ENCODE results near the gene ERBB4. TPM values are rescaled to one million over a fixed set of nuclear protein-coding genes. Genes with fewer than 3 reads are reported as not detected.

The ERBB4 gene
- total RNA-seq, 1 experiment from 2014 or later = 2.9 TPM

DNA sequence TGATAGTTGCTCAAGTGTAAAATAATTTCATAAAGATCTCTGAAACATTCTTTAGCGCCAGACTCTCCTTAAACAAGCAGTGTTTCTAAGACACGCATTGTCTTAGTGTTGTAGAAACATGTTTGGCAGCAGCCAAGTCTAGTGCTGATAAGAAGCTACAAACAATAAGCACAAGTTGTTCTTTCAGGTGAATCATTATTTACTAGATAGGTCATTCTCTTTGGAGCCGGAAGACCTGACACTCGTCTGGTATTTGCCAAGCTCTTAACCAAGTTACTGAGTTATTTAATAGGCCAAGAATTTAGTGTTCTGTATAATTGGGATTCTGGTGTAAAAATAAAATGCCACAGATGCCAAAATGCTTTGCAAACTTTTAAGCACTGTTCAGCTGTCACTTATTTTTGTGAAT lies 1130.1 kb downstream of the ERBB4 start:
- CTCF ChIA-PET = interaction anchor here (0.5 to 1.5 kb wide), 4 partner anchors 10 to 97 kb away, joined by 3 to 7 read pairs (median 4); no protein-coding TSS in a partner anchor
- TF ChIP-seq, protein P1, sequence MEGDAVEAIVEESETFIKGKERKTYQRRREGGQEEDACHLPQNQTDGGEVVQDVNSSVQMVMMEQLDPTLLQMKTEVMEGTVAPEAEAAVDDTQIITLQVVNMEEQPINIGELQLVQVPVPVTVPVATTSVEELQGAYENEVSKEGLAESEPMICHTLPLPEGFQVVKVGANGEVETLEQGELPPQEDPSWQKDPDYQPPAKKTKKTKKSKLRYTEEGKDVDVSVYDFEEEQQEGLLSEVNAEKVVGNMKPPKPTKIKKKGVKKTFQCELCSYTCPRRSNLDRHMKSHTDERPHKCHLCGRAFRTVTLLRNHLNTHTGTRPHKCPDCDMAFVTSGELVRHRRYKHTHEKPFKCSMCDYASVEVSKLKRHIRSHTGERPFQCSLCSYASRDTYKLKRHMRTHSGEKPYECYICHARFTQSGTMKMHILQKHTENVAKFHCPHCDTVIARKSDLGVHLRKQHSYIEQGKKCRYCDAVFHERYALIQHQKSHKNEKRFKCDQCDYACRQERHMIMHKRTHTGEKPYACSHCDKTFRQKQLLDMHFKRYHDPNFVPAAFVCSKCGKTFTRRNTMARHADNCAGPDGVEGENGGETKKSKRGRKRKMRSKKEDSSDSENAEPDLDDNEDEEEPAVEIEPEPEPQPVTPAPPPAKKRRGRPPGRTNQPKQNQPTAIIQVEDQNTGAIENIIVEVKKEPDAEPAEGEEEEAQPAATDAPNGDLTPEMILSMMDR (IDR thresholded peaks at IDR 0.05; ENCODE audit: unreplicated experiment) = no peak
- peaks cover 5% of the 10 kb centered on the region for H3K36me3 Mint-ChIP-seq (ENCODE audit: insufficient read depth, unreplicated experiment)
- intact Hi-C loops (cut with micrococcal nuclease; ENCODE audit: unreplicated experiment) = loop anchor here (1.0 to 5.0 kb wide), 3 partner anchors 75 to 276 kb away; no protein-coding TSS in a partner anchor
- H3K27me3 Mint-ChIP-seq (ENCODE audit: unreplicated experiment) = no peaks in the 10 kb centered on the region
- peak overlapping the region; percentile 99 for H3K27ac Mint-ChIP-seq (ENCODE audit: unreplicated experiment)
- peaks cover 5% of the 10 kb centered on the region for H3K9me3 Mint-ChIP-seq (ENCODE audit: low read depth, unreplicated experiment)
- peak; percentile 43 for DNase-seq
- H3K4me3 Mint-ChIP-seq (ENCODE audit: low read depth, unreplicated experiment) = peak overlapping the region; percentile 66
- no TSS peak for BruUV-seq (replicated peaks)
- H3K4me1 Mint-ChIP-seq (ENCODE audit: low read depth, unreplicated experiment) = peaks cover 70% of the 10 kb centered on the region

DNA sequence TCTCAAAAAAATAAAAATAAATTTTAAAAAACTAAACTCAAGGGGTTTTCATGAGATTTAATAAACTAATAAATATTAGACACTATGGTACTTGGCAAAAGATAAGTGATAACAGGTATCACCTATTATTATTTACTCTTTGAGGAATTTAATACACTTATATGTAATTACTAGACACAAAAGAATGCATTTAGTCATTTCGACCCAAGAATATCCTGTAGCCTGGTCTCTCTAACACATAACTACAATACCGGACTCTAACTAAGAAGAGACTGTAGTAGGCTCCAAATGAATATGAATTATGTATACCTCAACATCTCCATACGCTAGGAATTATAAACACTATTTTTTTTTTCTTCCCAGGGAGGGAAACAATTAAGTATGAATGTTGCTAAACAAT lies 1131.5 kb downstream of the ERBB4 start:
- CTCF ChIA-PET = no interaction called here
- peaks cover 5% of the 10 kb centered on the region for H3K36me3 Mint-ChIP-seq (ENCODE audit: insufficient read depth, unreplicated experiment)
- peaks cover 72% of the 10 kb centered on the region for H3K4me1 Mint-ChIP-seq (ENCODE audit: low read depth, unreplicated experiment)
- peak overlapping the region; percentile 66 for H3K4me3 Mint-ChIP-seq (ENCODE audit: low read depth, unreplicated experiment)
- intact Hi-C loops (cut with micrococcal nuclease; ENCODE audit: unreplicated experiment) = loop anchor here (5.0 kb wide), 1 partner anchor 190 kb away; no protein-coding TSS in a partner anchor
- H3K27me3 Mint-ChIP-seq (ENCODE audit: unreplicated experiment) = no peaks in the 10 kb centered on the region
- no peak for DNase-seq
- TF ChIP-seq, protein P1 (IDR thresholded peaks at IDR 0.05; ENCODE audit: unreplicated experiment) = no peak
- peaks cover 5% of the 10 kb centered on the region for H3K9me3 Mint-ChIP-seq (ENCODE audit: low read depth, unreplicated experiment)
- BruUV-seq (replicated peaks) = no TSS peak
- peak overlapping the region; percentile 99 for H3K27ac Mint-ChIP-seq (ENCODE audit: unreplicated experiment)

DNA sequence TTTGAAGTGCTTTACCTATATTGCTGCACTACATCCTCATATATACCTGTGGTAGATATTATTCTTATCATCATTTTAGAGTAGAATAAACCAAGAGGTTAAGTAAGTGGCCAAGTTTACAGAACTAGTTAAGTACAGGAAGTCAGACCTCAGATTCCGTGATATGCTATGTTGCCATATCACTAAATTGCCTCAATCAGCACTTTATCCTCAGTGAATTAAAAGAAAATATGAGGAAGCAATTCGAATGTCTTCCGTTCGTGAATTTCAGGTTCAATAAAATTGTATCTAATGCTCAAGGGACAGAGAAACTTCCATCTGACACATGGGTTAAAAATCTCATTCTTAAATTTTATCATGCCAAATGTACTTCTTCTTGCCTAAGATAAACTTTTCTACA lies 1133.6 kb downstream of the ERBB4 start:
- Mint-ChIP-seq H3K4me1 (ENCODE audit: low read depth, unreplicated experiment) (peaks cover 75% of the 10 kb centered on the region), H3K36me3 (ENCODE audit: insufficient read depth, unreplicated experiment) (peaks cover 5% of the 10 kb centered on the region), H3K9me3 (ENCODE audit: low read depth, unreplicated experiment) (peaks cover 5% of the 10 kb centered on the region), H3K27ac (ENCODE audit: unreplicated experiment) (peak overlapping the region; percentile 69), H3K27me3 (ENCODE audit: unreplicated experiment) (no peaks in the 10 kb centered on the region), H3K4me3 (ENCODE audit: low read depth, unreplicated experiment) (no peak overlapping the region)
- CTCF ChIA-PET = no interaction called here
- DNase-seq = no peak
- intact Hi-C loops (cut with micrococcal nuclease; ENCODE audit: unreplicated experiment) = loop anchor here (5.0 kb wide), 1 partner anchor 188 kb away; no protein-coding TSS in a partner anchor
- TF ChIP-seq, protein P1 (IDR thresholded peaks at IDR 0.05; ENCODE audit: unreplicated experiment) = no peak
- BruUV-seq (replicated peaks) = no TSS peak

DNA sequence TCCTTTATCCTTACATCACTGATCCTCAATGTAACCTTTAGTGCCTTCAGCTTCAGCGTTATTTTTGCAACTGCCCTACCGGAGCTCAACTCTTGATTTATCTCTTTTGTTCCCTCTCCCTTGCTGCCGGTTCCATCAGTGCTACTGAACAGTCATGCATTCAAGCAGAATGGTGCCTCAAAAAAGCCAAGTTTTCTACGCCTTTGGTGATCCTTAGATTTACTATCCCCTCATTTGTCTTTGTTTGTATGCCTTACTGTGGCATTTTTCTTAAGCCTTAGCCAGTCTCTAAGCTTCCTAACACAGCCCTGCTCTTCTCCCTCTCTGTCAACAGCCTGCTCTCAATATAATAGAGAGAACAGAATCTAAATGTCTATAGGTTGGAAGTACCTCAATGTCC lies 1134.5 kb downstream of the ERBB4 start:
- CTCF ChIA-PET = interaction anchor here (0.5 kb wide), 1 partner anchor 207 kb away, joined by 4 read pairs; no protein-coding TSS in a partner anchor
- Mint-ChIP-seq H3K27ac (ENCODE audit: unreplicated experiment) (peak overlapping the region; percentile 69), H3K27me3 (ENCODE audit: unreplicated experiment) (no peaks in the 10 kb centered on the region), H3K9me3 (ENCODE audit: low read depth, unreplicated experiment) (peaks cover 5% of the 10 kb centered on the region), H3K4me3 (ENCODE audit: low read depth, unreplicated experiment) (no peak overlapping the region), H3K4me1 (ENCODE audit: low read depth, unreplicated experiment) (peaks cover 75% of the 10 kb centered on the region), H3K36me3 (ENCODE audit: insufficient read depth, unreplicated experiment) (peaks cover 5% of the 10 kb centered on the region)
- BruUV-seq (replicated peaks) = no TSS peak
- TF ChIP-seq, protein P1 (IDR thresholded peaks at IDR 0.05; ENCODE audit: unreplicated experiment) = no peak
- no peak for DNase-seq
- intact Hi-C loops (cut with micrococcal nuclease; ENCODE audit: unreplicated experiment) = no loop called here

All from Calu3 (cell line).